ENCODE results near the gene RIPPLY2. TPM values are rescaled to one million over a fixed set of nuclear protein-coding genes. Genes with fewer than 3 reads are reported as not detected.

RIPPLY2 gene
- total RNA-seq, 4 donors from 2014 or later = 1.1 TPM; not detected in 3

- TF ChIP-seq POLR2A (IDR thresholded peaks at IDR 0.05) = no peak
- TF ChIP-seq, protein P1, sequence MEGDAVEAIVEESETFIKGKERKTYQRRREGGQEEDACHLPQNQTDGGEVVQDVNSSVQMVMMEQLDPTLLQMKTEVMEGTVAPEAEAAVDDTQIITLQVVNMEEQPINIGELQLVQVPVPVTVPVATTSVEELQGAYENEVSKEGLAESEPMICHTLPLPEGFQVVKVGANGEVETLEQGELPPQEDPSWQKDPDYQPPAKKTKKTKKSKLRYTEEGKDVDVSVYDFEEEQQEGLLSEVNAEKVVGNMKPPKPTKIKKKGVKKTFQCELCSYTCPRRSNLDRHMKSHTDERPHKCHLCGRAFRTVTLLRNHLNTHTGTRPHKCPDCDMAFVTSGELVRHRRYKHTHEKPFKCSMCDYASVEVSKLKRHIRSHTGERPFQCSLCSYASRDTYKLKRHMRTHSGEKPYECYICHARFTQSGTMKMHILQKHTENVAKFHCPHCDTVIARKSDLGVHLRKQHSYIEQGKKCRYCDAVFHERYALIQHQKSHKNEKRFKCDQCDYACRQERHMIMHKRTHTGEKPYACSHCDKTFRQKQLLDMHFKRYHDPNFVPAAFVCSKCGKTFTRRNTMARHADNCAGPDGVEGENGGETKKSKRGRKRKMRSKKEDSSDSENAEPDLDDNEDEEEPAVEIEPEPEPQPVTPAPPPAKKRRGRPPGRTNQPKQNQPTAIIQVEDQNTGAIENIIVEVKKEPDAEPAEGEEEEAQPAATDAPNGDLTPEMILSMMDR (IDR thresholded peaks at IDR 0.05) = no peak
- intact Hi-C loops (cut with DNase I) = no loop called here
- no peaks in the 10 kb centered on the region for H3K4me1 ChIP-seq
- H3K4me3 ChIP-seq = no peak overlapping the region
- H3K9me3 ChIP-seq = no peaks in the 10 kb centered on the region
- no peak overlapping the region for H3K27ac ChIP-seq
- no peaks in the 10 kb centered on the region for H3K27me3 ChIP-seq
- no peaks in the 10 kb centered on the region for H3K36me3 ChIP-seq
- no peak for DNase-seq
Measured at GRCh38 chr6:83812595-83812994, 40.6 kb upstream of the RIPPLY2 start.

DNA sequence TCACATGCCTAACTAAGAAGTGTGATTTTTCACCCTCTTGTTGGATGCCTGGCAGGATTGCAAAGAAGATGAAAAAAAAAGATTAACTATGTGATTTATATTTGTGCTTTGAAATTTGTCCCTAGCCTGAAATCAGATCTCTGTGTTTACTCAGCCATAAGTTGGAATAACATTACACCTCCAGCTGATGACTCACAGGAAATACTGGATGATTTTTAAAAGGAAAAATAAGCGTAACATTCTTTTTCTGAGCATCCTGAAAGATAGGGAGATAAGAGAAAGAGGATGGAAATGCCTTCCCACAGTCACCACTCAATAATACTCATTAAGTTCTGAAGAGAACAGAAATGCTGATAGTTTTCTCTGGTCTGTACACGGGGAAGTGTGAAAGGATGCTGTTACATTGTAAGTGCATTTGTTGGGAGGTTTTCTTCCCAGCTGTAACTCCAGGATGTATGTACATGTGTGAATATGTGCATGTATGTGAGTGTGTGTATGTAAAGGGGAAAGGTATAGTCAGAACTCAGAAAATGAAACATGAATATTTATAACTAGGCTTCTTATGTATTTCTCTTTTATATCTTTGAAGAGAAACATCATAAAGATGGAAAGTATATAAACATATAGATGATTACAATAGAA is 37.4 kb upstream of the RIPPLY2 start:
- intact Hi-C loops (cut with DNase I) = no loop called here
- H3K27me3 ChIP-seq = no peaks in the 10 kb centered on the region
- no peak overlapping the region for H3K27ac ChIP-seq
- H3K36me3 ChIP-seq = no peaks in the 10 kb centered on the region
- TF ChIP-seq, protein P1 (IDR thresholded peaks at IDR 0.05) = no peak
- TF ChIP-seq POLR2A (IDR thresholded peaks at IDR 0.05) = no peak
- H3K9me3 ChIP-seq = no peaks in the 10 kb centered on the region
- H3K4me3 ChIP-seq = no peak overlapping the region
- H3K4me1 ChIP-seq = no peaks in the 10 kb centered on the region
- no peak for DNase-seq
- WGBS, 2 donors = 5 to 12% methylated on average over 2 of the region's 2 CpGs

DNA sequence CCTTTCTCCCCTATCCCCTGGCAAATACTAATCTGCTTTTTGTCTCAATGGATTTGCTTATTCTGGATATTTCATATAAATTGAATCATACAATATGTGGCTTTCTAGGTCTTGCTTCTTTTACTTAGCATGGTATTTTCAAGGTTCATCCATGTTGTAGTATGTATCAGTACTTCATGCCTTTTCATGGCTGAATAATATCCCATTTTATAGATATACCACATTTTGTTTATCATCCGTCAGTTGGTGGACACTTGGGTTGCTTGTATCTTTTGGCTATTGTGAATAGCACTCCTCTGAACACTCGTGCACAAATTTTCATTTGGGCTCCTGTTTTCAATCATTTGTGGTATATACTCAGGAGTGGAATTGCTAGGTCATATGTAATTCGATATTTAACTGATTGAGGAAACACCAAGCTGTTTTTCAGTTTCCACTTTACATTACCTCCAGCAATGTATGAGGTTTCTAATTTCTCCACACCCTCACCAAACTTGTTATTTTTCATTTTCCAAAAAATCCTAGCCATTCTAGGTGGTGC is 30.5 kb upstream of the RIPPLY2 start:
- WGBS, 2 donors = 72 to 77% methylated on average over 3 of the region's 3 CpGs
- DNase-seq = no peak

GRCh38 chr6:83824388-83824801 is 28.8 kb upstream of the RIPPLY2 start:
- no peak for DNase-seq
- H3K4me1 ChIP-seq = peaks cover 0 to 8% (median 0%) of the 10 kb centered on the region in 3 donors
- H3K4me3 ChIP-seq = no peak overlapping the region
- H3K27ac ChIP-seq = no peak overlapping the region
- H3K27me3 ChIP-seq = no peaks in the 10 kb centered on the region
- no peaks in the 10 kb centered on the region for H3K36me3 ChIP-seq
- TF ChIP-seq POLR2A (IDR thresholded peaks at IDR 0.05) = no peak
- TF ChIP-seq, protein P1 (IDR thresholded peaks at IDR 0.05) = no peak
- intact Hi-C loops (cut with DNase I) = no loop called here
- H3K9me3 ChIP-seq = no peaks in the 10 kb centered on the region
- 6 to 7% methylated on average over 3 of the region's 3 CpGs for WGBS, 2 donors

More for the DNA sequence above, 30.5 kb upstream of the RIPPLY2 start:
- Histone ChIP-seq H3K36me3 (no peaks in the 10 kb centered on the region), H3K4me1 (peaks cover 0 to 8% (median 0%) of the 10 kb centered on the region in 3 donors), H3K27ac (no peak overlapping the region), H3K4me3 (no peak overlapping the region), H3K9me3 (no peaks in the 10 kb centered on the region), H3K27me3 (no peaks in the 10 kb centered on the region)
- TF ChIP-seq, protein P1 (IDR thresholded peaks at IDR 0.05) = no peak
- TF ChIP-seq POLR2A (IDR thresholded peaks at IDR 0.05) = no peak
- intact Hi-C loops (cut with DNase I) = no loop called here

GRCh38 chr6:83824831-83825230 is 28.3 kb upstream of the RIPPLY2 start:
- 0 to 24% methylated on average over 2 of the region's 2 CpGs for WGBS, 2 donors
- no peaks in the 10 kb centered on the region for H3K36me3 ChIP-seq
- no peak overlapping the region for H3K4me3 ChIP-seq
- DNase-seq = no peak
- no peak for TF ChIP-seq POLR2A (IDR thresholded peaks at IDR 0.05)
- TF ChIP-seq, protein P1 (IDR thresholded peaks at IDR 0.05) = no peak
- H3K9me3 ChIP-seq = no peaks in the 10 kb centered on the region
- H3K27me3 ChIP-seq = no peaks in the 10 kb centered on the region
- peaks cover 0 to 8% (median 0%) of the 10 kb centered on the region in 3 donors for H3K4me1 ChIP-seq
- intact Hi-C loops (cut with DNase I) = no loop called here
- H3K27ac ChIP-seq = no peak overlapping the region
